HepG2 (cell line): ENCODE results near the gene PDGFA. TPM values are rescaled to one million over a fixed set of nuclear protein-coding genes. Genes with fewer than 3 reads are reported as not detected.

Experiments used
- ATF3 ChIP-seq: sonication (generic); formaldehyde crosslinking; IDR thresholded peaks from 2 replicates; pipeline ENCODE4 v1.4.0; 2020; ENCODE audit warnings: missing genetic modification reagents
- CBX1 ChIP-seq: IDR thresholded peaks from one replicate; pipeline ENCODE4 v1.6.1; 2016; ENCODE audit warnings: antibody characterized with exemption, low read depth
- CCAR2 ChIP-seq: fragments of 200-400 bp; formaldehyde crosslinking; optimal IDR thresholded peaks from 2 replicates; pipeline ENCODE3; 2018; ENCODE audit warnings: low read depth, mild to moderate bottlenecking, low read length, moderate library complexity
- CSRNP1 ChIP-seq: sonication (generic); formaldehyde crosslinking; IDR thresholded peaks from 2 replicates; pipeline ENCODE4 v1.8.1; 2023; ENCODE audit warnings: mild to moderate bottlenecking, missing genetic modification reagents
- GABPA ChIP-seq, 2 experiments: IDR thresholded peaks; 2 replicates each; pipeline ENCODE4 v1.6.1; 2011 to 2016; ENCODE audit warnings: low read depth in 2 of 2, low read length in 1 of 2, missing biosample characterization in 1 of 2, missing genetic modification characterization in 1 of 2
- GLI4 ChIP-seq: sonication (generic); formaldehyde crosslinking; IDR thresholded peaks from 2 replicates; pipeline ENCODE4 v1.5.1; 2020; ENCODE audit warnings: missing genetic modification reagents, mild to moderate bottlenecking, moderate library complexity, borderline replicate concordance
- HBP1 ChIP-seq: IDR thresholded peaks from 2 replicates; pipeline ENCODE4 v1.6.1; 2016; ENCODE audit warnings: low read depth, control low read depth
- JUN ChIP-seq: sonication (generic); formaldehyde crosslinking; IDR thresholded peaks from 2 replicates; pipeline ENCODE4 v1.4.0; 2020; ENCODE audit warnings: mild to moderate bottlenecking, missing genetic modification reagents
- MEF2D ChIP-seq: sonication (generic); formaldehyde crosslinking; IDR thresholded peaks from 2 replicates; pipeline ENCODE4 v1.5.1; 2020; ENCODE audit warnings: mild to moderate bottlenecking, missing genetic modification reagents
- MIXL1 ChIP-seq: IDR thresholded peaks from 2 replicates; pipeline ENCODE4 v1.6.1; 2016
- NCOA5 ChIP-seq: sonication (generic); formaldehyde crosslinking; IDR thresholded peaks from 2 replicates; pipeline ENCODE4 v1.4.0; 2020; ENCODE audit warnings: missing genetic modification reagents
- REPIN1 ChIP-seq: sonication (generic); formaldehyde crosslinking; IDR thresholded peaks from 2 replicates; pipeline ENCODE4 v1.8.0; 2022; ENCODE audit warnings: missing genetic modification reagents, low read depth, mild to moderate bottlenecking, borderline replicate concordance
- SOX13 ChIP-seq, 3 experiments: fragments of 450-650 bp in 1 of 3; sonication (generic) in 1 of 3; formaldehyde crosslinking in 1 of 3; IDR thresholded peaks in 2 of 3; conservative IDR thresholded peaks in 1 of 3; 2 replicates each; pipeline versions ENCODE4 v1.5.0 to v1.6.1; 2016 to 2020; ENCODE audit warnings: antibody characterized with exemption in 1 of 3, mild to moderate bottlenecking in 1 of 3, missing compliant biosample characterization in 1 of 3, missing genetic modification reagents in 1 of 3, moderate library complexity in 1 of 3
- SRF ChIP-seq: IDR thresholded peaks from 2 replicates; pipeline ENCODE4 v1.6.1; 2011; ENCODE audit warnings: mild to moderate bottlenecking, low read depth, low read length, moderate library complexity
- TGIF2 ChIP-seq: IDR thresholded peaks from 2 replicates; pipeline ENCODE4 v1.6.1; 2016; ENCODE audit warnings: control low read depth, missing compliant biosample characterization
- ZBTB21 ChIP-seq: sonication (generic); formaldehyde crosslinking; IDR thresholded peaks from 2 replicates; pipeline ENCODE4 v1.4.0; 2020; ENCODE audit warnings: missing genetic modification reagents
- ZBTB42 ChIP-seq: sonication (generic); formaldehyde crosslinking; IDR thresholded peaks from 2 replicates; pipeline ENCODE4 v1.5.0; 2020; ENCODE audit warnings: mild to moderate bottlenecking, missing genetic modification reagents
- ZIK1 ChIP-seq: sonication (generic); formaldehyde crosslinking; IDR thresholded peaks from 2 replicates; pipeline ENCODE4 v1.5.0; 2020; ENCODE audit warnings: mild to moderate bottlenecking, low read depth, missing genetic modification reagents, borderline replicate concordance
- ZNF260 ChIP-seq: sonication (generic); formaldehyde crosslinking; IDR thresholded peaks from 2 replicates; pipeline ENCODE4 v1.4.0; 2020; ENCODE audit warnings: missing genetic modification reagents, low read depth, mild to moderate bottlenecking, borderline replicate concordance
- ZNF574 ChIP-seq: sonication (generic); formaldehyde crosslinking; IDR thresholded peaks from 2 replicates; pipeline ENCODE4 v1.4.0; 2020; ENCODE audit warnings: missing genetic modification reagents
- ZNF616 ChIP-seq: sonication (generic); formaldehyde crosslinking; IDR thresholded peaks from 2 replicates; pipeline ENCODE4 v1.5.0; 2020; ENCODE audit warnings: low read depth, mild to moderate bottlenecking, missing genetic modification reagents
- ZNF660 ChIP-seq: sonication (generic); formaldehyde crosslinking; IDR thresholded peaks from 2 replicates; pipeline ENCODE4 v1.5.1; 2020; ENCODE audit warnings: mild to moderate bottlenecking, low read depth, missing genetic modification reagents, borderline replicate concordance
- ZNF746 ChIP-seq: sonication (generic); formaldehyde crosslinking; IDR thresholded peaks from 2 replicates; pipeline ENCODE4 v1.8.0; 2022; ENCODE audit warnings: mild to moderate bottlenecking, missing genetic modification reagents
- polyA plus RNA-seq, 8 experiments: library from polyadenylated mRNA; depleted of rRNA in 3 of 8; stranded (reverse) in 7 of 8; unstranded in 1 of 8; fragments of >200 nt; fragmentation: Illumina TruSeq in 4 of 8; extraction: Trizol in 4 of 8; gene quantifications; 2 replicates each; pipeline versions ENCODE4 v1.2.1 to v1.2.3, GENCODE V29; 2011 to 2016; ENCODE audit warnings: low read depth in 4 of 8, missing spikeins in 1 of 8, mixed read lengths in 1 of 8; ENCODE audit not compliant: insufficient read depth in 1 of 8
- total RNA-seq, 5 experiments: library from RNA; depleted of rRNA; stranded (reverse); fragments of >200 nt; fragmentation: Illumina TruSeq; extraction: Trizol; gene quantifications; 2 replicates each; pipeline ENCODE4 v1.2.3, GENCODE V29; 2016; ENCODE audit warnings: low read depth in 1 of 5

PDGFA gene
- total and polyA plus RNA-seq, 2 of the 13 experiments (the other 11 are each of a cell fraction or from before 2014, with no cell fraction given): 1.5 to 3.4 TPM

GRCh38 chr7:503575-504111 lies 16.0 kb downstream of the PDGFA start (continued):
- peak; percentile 55; the same call in 1 of the 2 replicates for TF ChIP-seq ZIK1 (CRISPR knock-in tag)
- peak; percentile 22; the same call in 1 of the 2 replicates for TF ChIP-seq HBP1 (CRISPR knock-in tag)
- TF ChIP-seq SOX13 (IDR thresholded peaks at IDR 0.05): no peak
- peak in 1 of 2 experiments; percentile 91; a peak in 2 of 4 replicates for TF ChIP-seq SOX13 (CRISPR knock-in tag; conservative IDR thresholded peaks at IDR 0.05 in 1 of 2, IDR thresholded peaks at IDR 0.05 in 1 of 2)
- peak; percentile 69 for TF ChIP-seq ATF3 (CRISPR knock-in tag)
- peak; percentile 64; the same call in 1 of the 2 replicates for TF ChIP-seq ZBTB42
- TF ChIP-seq CCAR2: no peak
- no peak for TF ChIP-seq GABPA (IDR thresholded peaks at IDR 0.05; ENCODE audit: low read depth, low read length)
- no peak for TF ChIP-seq GABPA (CRISPR knock-in tag; IDR thresholded peaks at IDR 0.05; ENCODE audit: low read depth)
- TF ChIP-seq ZNF746 (CRISPR knock-in tag): peak; percentile 75; the same call in 1 of the 2 replicates
- TF ChIP-seq ZNF574 (CRISPR knock-in tag): peak; percentile 80
- no peak for TF ChIP-seq NCOA5 (CRISPR knock-in tag)
- TF ChIP-seq ZBTB21 (CRISPR knock-in tag): peak; percentile 90
- 0 out of 2 replicates have a peak, but pooled peaks have one; percentile 8 for TF ChIP-seq ZNF616 (CRISPR knock-in tag)
- no peak for TF ChIP-seq GLI4 (CRISPR knock-in tag)
- TF ChIP-seq SRF: no peak
- TF ChIP-seq TGIF2: no peak
- TF ChIP-seq REPIN1: peak; percentile 60; the same call in 1 of the 2 replicates
- TF ChIP-seq JUN (CRISPR knock-in tag): peak; percentile 65; the same call in 1 of the 2 replicates
- peak; percentile 78; the same call in 1 of the 2 replicates for TF ChIP-seq MEF2D (CRISPR knock-in tag)
- TF ChIP-seq ZNF260: no peak
- TF ChIP-seq ZNF660 (CRISPR knock-in tag): no peak
- no peak for TF ChIP-seq CSRNP1
- peak; percentile 80 for TF ChIP-seq CBX1
- TF ChIP-seq MIXL1: peak; percentile 20; the same call in 1 of the 2 replicates
